Heart right ventricle (tissue), 16 donors: Measurements from ENCODE around the gene C16orf78. TPM values are rescaled to one million over a fixed set of nuclear protein-coding genes. Genes with fewer than 3 reads are reported as not detected.
"Not testable (repeated sequence)": the region's sequence is repeated elsewhere in the genome, so short reads cannot be mapped to it uniquely, and the experiment has no call there.

Experiments
- ATAC-seq, 8 donors: fragments of 200-7000 bp; cut with Tn5 transposase; one replicate each; pipeline ENCODE4 v1.9.1; 2020; ENCODE audit warnings: mild to moderate bottlenecking in 8 of 8, moderate library complexity in 8 of 8, moderate number of reproducible peaks in 1 of 8
- DNase-seq, 2 donors: peaks; one replicate each; pipeline ENCODE4 v3.0.0-alpha.2; 2020
- H3K27ac ChIP-seq, 10 donors: fragments of 200-600 bp; sonication (generic) in 2 of 10; one replicate each; pipeline versions ENCODE4 v1.5.0 to v1.8.0; 2020 to 2022; ENCODE audit warnings: mild to moderate bottlenecking in 3 of 10
- H3K27me3 ChIP-seq, 7 donors: fragments of 200-600 bp; one replicate each; pipeline ENCODE4 v1.8.0; 2021 to 2022; ENCODE audit warnings: mild to moderate bottlenecking in 2 of 7
- H3K36me3 ChIP-seq, 9 donors: fragments of 200-600 bp; sonication (generic) in 1 of 9; one replicate each; pipeline versions ENCODE4 v1.5.0 to v1.8.0; 2020 to 2022; ENCODE audit warnings: mild to moderate bottlenecking in 2 of 9
- H3K4me1 ChIP-seq, 9 donors: fragments of 200-600 bp; sonication (generic) in 1 of 9; one replicate each; pipeline versions ENCODE4 v1.5.0 to v1.8.0; 2020 to 2022; ENCODE audit warnings: mild to moderate bottlenecking in 4 of 9
- H3K4me3 ChIP-seq, 10 donors: fragments of 200-600 bp; sonication (generic) in 2 of 10; one replicate each; pipeline versions ENCODE4 v1.5.0 to v1.8.0; 2020 to 2022; ENCODE audit warnings: mild to moderate bottlenecking in 7 of 10, moderate library complexity in 2 of 10
- H3K9me3 ChIP-seq, 11 donors: fragments of 200-600 bp in 10 of 11; sonication (generic) in 2 of 11; one replicate each; pipeline versions ENCODE4 v1.5.0 to v1.8.0; 2013 to 2022; ENCODE audit warnings: mild to moderate bottlenecking in 2 of 11, control low read depth in 1 of 11, moderate library complexity in 1 of 11
- WGBS, 2 donors: extraction: QIAGEN DNeasy Blood & Tissue Kit; methylation state at CpG; one replicate each; pipeline ENCODE4 v1.1.7; 2013; ENCODE audit warnings: inconsistent platforms in 1 of 2; 5-methylcytosine and 5-hydroxymethylcytosine counted together
- intact Hi-C, 10 donors: fragments of 100-400 bp; cut with DNase I; formaldehyde crosslinking; loops; one replicate each; pipeline versions ENCODE4 v1.11.1 to v1.14.2; 2022
- polyA plus RNA-seq, 2 donors: library from polyadenylated mRNA; stranded (reverse); fragments of 200-250 nt; gene quantifications; one replicate each; pipeline ENCODE4 v1.2.3, GENCODE V29; 2013
- total RNA-seq, 10 donors: library from RNA; stranded (reverse); fragmentation: NEBNext Ultra II Directional in 3 of 10; extraction: Animal tissue kit (Norgen Biotek cat#: 25700) in 3 of 10; gene quantifications; one replicate each; pipeline versions ENCODE4 v1.2.1 to v1.2.4, GENCODE V29; 2021 to 2023
- TF ChIP-seq, protein P1 (sequence below), 9 donors: fragments of 200-600 bp; sonication (generic) in 2 of 9; IDR thresholded peaks; one replicate each; pipeline versions ENCODE4 v1.5.0 to v1.8.0; 2021 to 2022; ENCODE audit warnings: antibody characterized with exemption in 9 of 9, mild to moderate bottlenecking in 5 of 9, moderate library complexity in 1 of 9
- donor health status: Arrhythmogenic right ventricular cardiomyopathy.
- donor health status: ischemic (EF 13 %, LVEDD 7.1; RV severe dilation, severe dysfunction).
- donor health status: healthy with polysubstance abuse.
- donor health status: DM: no; HTN: yes; CAD: no.
- donor health status: DM: no; HTN: no; CAD: no.
- donor health status: ischemic (EF 25% LVEDD 6.9; RV normal size, moderate dysfunction).
- donor health status: ischemic (EF 25% LVEDD 5.7; RV mildly dilated, moderate dysfunction).
- donor health status: healthy.
- donor health status: DM: yes; HTN: yes; CAD: no.
- donor health status: Ischemic cardiomyopathy.
- donor health status: ischemic (EF 35%, LVEDD 5.7; RV mildly dilated, moderate dysfunction).
- donor health status: nonischemic (EF 11% LVEDD 7.7; RV severe dilation, severe dysfunction).
- donor health status: DM: yes; HTN: yes; CAD: no.
- donor health status: PGD.
- donor health status: ischemic (EF 29% LVEDD 5.4; RV normal size, mild dysfunction).
- donor health status: nonischemic (EF 23%, LVEDD 6.1; RV moderate dilation, normal function).

C16orf78 gene
- total and polyA plus RNA-seq, 12 donors: not detected

DNA sequence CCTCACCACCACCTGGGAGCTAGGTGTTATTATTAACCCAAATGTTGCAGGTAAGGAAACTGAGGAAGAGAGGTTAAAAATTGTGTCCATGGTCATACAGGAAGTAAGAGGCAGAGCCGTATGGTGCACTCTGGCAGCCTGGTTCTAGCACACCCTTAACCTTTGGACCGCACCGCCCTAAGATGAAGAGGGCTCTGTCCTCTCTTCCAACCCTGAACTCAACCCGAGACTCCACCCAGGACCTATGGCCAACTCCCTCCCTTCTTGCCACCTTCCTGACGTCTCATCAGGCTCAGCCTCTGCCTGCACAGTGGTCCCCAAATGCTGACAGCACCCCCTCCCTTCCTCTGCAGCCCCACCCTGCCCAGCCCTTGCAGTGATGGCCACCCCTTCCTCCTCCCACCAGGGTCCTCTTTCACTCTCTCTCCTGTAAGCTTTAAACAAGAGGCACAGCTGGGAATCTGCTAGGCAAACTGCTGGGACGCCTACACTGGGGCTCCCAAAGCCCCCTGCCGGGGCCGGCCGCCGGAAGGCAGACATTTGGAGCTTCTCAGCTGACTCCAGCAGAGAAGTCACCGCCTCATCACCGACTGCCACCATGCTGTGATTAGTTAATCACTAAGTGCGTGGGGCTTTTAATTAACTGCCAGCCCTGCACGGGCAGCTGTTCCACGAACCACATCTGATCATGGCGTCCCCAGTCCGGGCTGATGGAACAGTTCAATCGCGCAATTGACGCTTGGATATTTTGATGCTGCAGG lies 16.7 kb upstream of the C16orf78 start:
- intact Hi-C loops: loop anchor here in 1 of 10 donors (1.0 kb wide), 1 partner anchor 32 kb away; no protein-coding TSS in a partner anchor
- 44 to 46% methylated on average over 20 of the region's 20 CpGs for WGBS, 2 donors
- Histone ChIP-seq H3K4me3 (no peak overlapping the region), H3K4me1 (peaks cover 0 to 10% (median 0%) of the 10 kb centered on the region in 9 donors), H3K27ac (no peak overlapping the region), H3K9me3 (no peaks in the 10 kb centered on the region), H3K27me3 (peaks cover 0 to 38% (median 7%) of the 10 kb centered on the region in 7 donors), H3K36me3 (no peaks in the 10 kb centered on the region)
- TF ChIP-seq, protein P1, sequence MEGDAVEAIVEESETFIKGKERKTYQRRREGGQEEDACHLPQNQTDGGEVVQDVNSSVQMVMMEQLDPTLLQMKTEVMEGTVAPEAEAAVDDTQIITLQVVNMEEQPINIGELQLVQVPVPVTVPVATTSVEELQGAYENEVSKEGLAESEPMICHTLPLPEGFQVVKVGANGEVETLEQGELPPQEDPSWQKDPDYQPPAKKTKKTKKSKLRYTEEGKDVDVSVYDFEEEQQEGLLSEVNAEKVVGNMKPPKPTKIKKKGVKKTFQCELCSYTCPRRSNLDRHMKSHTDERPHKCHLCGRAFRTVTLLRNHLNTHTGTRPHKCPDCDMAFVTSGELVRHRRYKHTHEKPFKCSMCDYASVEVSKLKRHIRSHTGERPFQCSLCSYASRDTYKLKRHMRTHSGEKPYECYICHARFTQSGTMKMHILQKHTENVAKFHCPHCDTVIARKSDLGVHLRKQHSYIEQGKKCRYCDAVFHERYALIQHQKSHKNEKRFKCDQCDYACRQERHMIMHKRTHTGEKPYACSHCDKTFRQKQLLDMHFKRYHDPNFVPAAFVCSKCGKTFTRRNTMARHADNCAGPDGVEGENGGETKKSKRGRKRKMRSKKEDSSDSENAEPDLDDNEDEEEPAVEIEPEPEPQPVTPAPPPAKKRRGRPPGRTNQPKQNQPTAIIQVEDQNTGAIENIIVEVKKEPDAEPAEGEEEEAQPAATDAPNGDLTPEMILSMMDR (IDR thresholded peaks at IDR 0.05): no peak
- DNase-seq (no peak), ATAC-seq (no peak)

- H3K9me3 ChIP-seq: no peaks in the 10 kb centered on the region
- H3K4me3 ChIP-seq: no peak overlapping the region
- intact Hi-C loops: no loop called here
- TF ChIP-seq, protein P1 (IDR thresholded peaks at IDR 0.05): no peak
- H3K36me3 ChIP-seq: no peaks in the 10 kb centered on the region
- no peak for DNase-seq
- WGBS, 2 donors: 59 to 60% methylated on average over 4 of the region's 4 CpGs
- H3K27ac ChIP-seq: no peak overlapping the region
- ATAC-seq: no peak
- peaks cover 0 to 37% (median 7%) of the 10 kb centered on the region in 7 donors for H3K27me3 ChIP-seq
- peaks cover 0 to 10% (median 0%) of the 10 kb centered on the region in 9 donors for H3K4me1 ChIP-seq
Observed at GRCh38 chr16:49359591-49359990, 14.0 kb upstream of the C16orf78 start.

DNA sequence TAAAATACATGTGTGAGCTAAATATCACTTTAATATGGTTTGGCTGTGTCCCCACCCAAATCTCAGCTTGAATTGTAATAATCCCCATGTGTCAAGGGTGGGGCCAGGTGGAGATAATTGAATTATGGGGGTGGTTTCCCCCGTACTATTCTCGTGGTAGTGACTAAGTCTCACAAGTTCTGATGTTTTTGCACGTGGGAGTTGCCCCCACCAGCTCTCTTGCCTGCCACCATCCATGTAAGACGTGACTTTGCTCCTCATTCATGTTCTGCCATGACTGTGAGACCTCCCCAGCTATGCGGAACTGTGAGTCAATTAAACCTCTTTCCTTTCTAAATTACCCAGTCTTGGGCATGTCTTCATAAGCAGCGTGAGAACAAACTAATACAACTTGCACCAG lies 11.9 kb upstream of the C16orf78 start:
- intact Hi-C loops, DNase-seq, H3K27ac ChIP-seq, ATAC-seq, H3K9me3 ChIP-seq, H3K4me1 ChIP-seq, H3K4me3 ChIP-seq, H3K36me3 ChIP-seq: not testable (repeated sequence)
- peaks cover 0 to 23% (median 6%) of the 10 kb centered on the region in 7 donors for H3K27me3 ChIP-seq
- 77 to 78% methylated on average over 6 of the region's 6 CpGs for WGBS, 2 donors

GRCh38 chr16:49362230-49362629 lies 11.4 kb upstream of the C16orf78 start:
- Histone ChIP-seq H3K4me1 (no peaks in the 10 kb centered on the region), H3K27me3 (peaks cover 0 to 18% (median 6%) of the 10 kb centered on the region in 7 donors), H3K36me3 (no peaks in the 10 kb centered on the region), H3K27ac (no peak overlapping the region), H3K4me3 (no peak overlapping the region), H3K9me3 (no peaks in the 10 kb centered on the region)
- DNase-seq (no peak), ATAC-seq (peak in 1 of 8 donors; percentile 18)
- WGBS, 2 donors: 59 to 73% methylated on average over 3 of the region's 3 CpGs
- TF ChIP-seq, protein P1 (IDR thresholded peaks at IDR 0.05): no peak
- intact Hi-C loops: no loop called here
